HEK293 (cell line): ENCODE data around the gene KCNK7.

Source experiments
- KLF16 ChIP-seq: fragments of 450-650 bp; formaldehyde crosslinking; IDR thresholded peaks from 2 replicates; pipeline ENCODE4 v1.5.1; 2017; ENCODE audit warnings: missing biosample characterization, missing genetic modification characterization
- ZFP37 ChIP-seq: fragments of 450-650 bp; formaldehyde crosslinking; IDR thresholded peaks from 2 replicates; pipeline ENCODE4 v1.5.1; 2016; ENCODE audit warnings: missing biosample characterization, missing genetic modification characterization
- ZNF211 ChIP-seq: fragments of 450-650 bp; formaldehyde crosslinking; IDR thresholded peaks from 2 replicates; pipeline ENCODE4 v1.5.1; 2016; ENCODE audit warnings: low read depth, missing biosample characterization, missing genetic modification characterization
- ZNF221 ChIP-seq: fragments of 450-650 bp; formaldehyde crosslinking; IDR thresholded peaks from 2 replicates; pipeline ENCODE4 v1.5.1; 2017; ENCODE audit warnings: missing biosample characterization, missing genetic modification characterization, borderline replicate concordance
- ZNF629 ChIP-seq: fragments of 450-650 bp; formaldehyde crosslinking; IDR thresholded peaks from 2 replicates; pipeline ENCODE4 v1.5.1; 2017; ENCODE audit warnings: missing biosample characterization, missing genetic modification characterization
- ZNF670 ChIP-seq: fragments of 450-650 bp; formaldehyde crosslinking; IDR thresholded peaks from 2 replicates; pipeline ENCODE4 v1.5.1; 2016; ENCODE audit warnings: missing biosample characterization, missing genetic modification characterization, low read depth
- ZNF707 ChIP-seq: fragments of 450-650 bp; formaldehyde crosslinking; IDR thresholded peaks from 2 replicates; pipeline ENCODE4 v1.5.1; 2016; ENCODE audit warnings: missing biosample characterization, missing genetic modification characterization

GRCh38 chr11:65612691-65613090 is 17.1 kb upstream of the KCNK7 start:
- no peak for TF ChIP-seq KLF16 (tag by site-specific recombination)
- TF ChIP-seq ZNF629 (tag by site-specific recombination), result no peak
- no peak for TF ChIP-seq ZNF211
- no peak for TF ChIP-seq ZNF707 (tag by site-specific recombination)
- no peak for TF ChIP-seq ZNF670 (tag by site-specific recombination)
- TF ChIP-seq ZNF221 (tag by site-specific recombination), result no peak
- no peak for TF ChIP-seq ZFP37 (tag by site-specific recombination)
